Neural cell (in vitro differentiated cells): ENCODE data around the gene P3H1.

Source experiments
- CTCF ChIP-seq: fragments of 450-650 bp; IDR thresholded peaks from 2 replicates; pipeline ENCODE4 v1.5.1; 2014; ENCODE audit warnings: antibody characterized with exemption, mild to moderate bottlenecking, moderate library complexity; ENCODE audit not compliant: poor library complexity, severe bottlenecking
- EP300 ChIP-seq: fragments of 450-650 bp; conservative IDR thresholded peaks from 2 replicates; pipeline ENCODE4 v1.6.1; 2014; ENCODE audit warnings: antibody characterized with exemption, mild to moderate bottlenecking, moderate library complexity; ENCODE audit not compliant: poor library complexity, severe bottlenecking
- EZH2 ChIP-seq: fragments of 200-600, 300-800 bp; shearing (Covaris generic), sonication (generic); IDR thresholded peaks from 2 replicates; pipeline ENCODE4 v1.6.1; 2014; ENCODE audit warnings: antibody characterized with exemption, low read length, borderline replicate concordance, mild to moderate bottlenecking; ENCODE audit not compliant: insufficient read depth, poor library complexity, severe bottlenecking
- POLR2AphosphoS5 ChIP-seq: IDR thresholded peaks from 2 replicates; pipeline ENCODE4 v1.6.1; 2012
- RAD21 ChIP-seq: fragments of 450-650 bp; conservative IDR thresholded peaks from 2 replicates; pipeline ENCODE4 v1.6.1; 2014; ENCODE audit warnings: antibody characterized with exemption, mild to moderate bottlenecking, moderate library complexity
- REST ChIP-seq: IDR thresholded peaks from 2 replicates; pipeline ENCODE4 v1.6.1; 2012; ENCODE audit warnings: borderline replicate concordance

GRCh38 chr1:42752284-42752683 is 14.5 kb downstream of the P3H1 start:
- TF ChIP-seq CTCF (no peak), EP300 (no peak), POLR2AphosphoS5 (no peak), RAD21 (no peak), EZH2 (no peak), REST (no peak)
